Liver (tissue), 9 donors: ENCODE data around the gene IL10RB. TPM values are rescaled to one million over a fixed set of nuclear protein-coding genes. Genes with fewer than 3 reads are reported as not detected.
A peak's percentile ranks its signal among the peaks of the same experiment; 100 is the strongest.

Experiments
- DNase-seq: peaks from one replicate; pipeline ENCODE4 v3.0.0-alpha.2; 2017; ENCODE audit warnings: low spot score
- H3K27ac ChIP-seq, 2 donors: one replicate each; pipeline ENCODE4 v1.7.0; 2013; ENCODE audit warnings: inconsistent platforms in 2 of 2, low read length in 2 of 2, control low read depth in 1 of 2, low read depth in 1 of 2, mild to moderate bottlenecking in 1 of 2
- H3K27me3 ChIP-seq, 4 donors: one replicate each; pipeline versions ENCODE4 v1.6.1 to v1.7.0; 2013; ENCODE audit warnings: low read length in 3 of 4, inconsistent platforms in 1 of 4, mild to moderate bottlenecking in 1 of 4, moderate library complexity in 1 of 4; ENCODE audit not compliant: control insufficient read depth in 4 of 4, insufficient read depth in 4 of 4
- H3K36me3 ChIP-seq, 4 donors: one replicate each; pipeline versions ENCODE4 v1.6.1 to v1.7.0; 2013; ENCODE audit warnings: low read length in 3 of 4, mild to moderate bottlenecking in 3 of 4, low read depth in 1 of 4, moderate library complexity in 1 of 4; ENCODE audit not compliant: control insufficient read depth in 4 of 4, insufficient read depth in 3 of 4
- H3K4me1 ChIP-seq, 4 donors: one replicate each; pipeline versions ENCODE4 v1.6.1 to v1.7.0; 2013; ENCODE audit warnings: low read length in 3 of 4, mild to moderate bottlenecking in 3 of 4, moderate library complexity in 1 of 4; ENCODE audit not compliant: control insufficient read depth in 4 of 4, insufficient read depth in 4 of 4
- H3K4me3 ChIP-seq, 3 donors: one replicate each; pipeline versions ENCODE4 v1.6.1 to v1.7.0; 2013; ENCODE audit warnings: low read length in 3 of 3, control low read depth in 1 of 3, low read depth in 1 of 3, mild to moderate bottlenecking in 1 of 3
- H3K9ac ChIP-seq, 2 donors: one replicate each; pipeline ENCODE4 v1.7.0; 2013; ENCODE audit warnings: low read length in 2 of 2, mild to moderate bottlenecking in 2 of 2, moderate library complexity in 2 of 2, control low read depth in 1 of 2, low read depth in 1 of 2
- H3K9me3 ChIP-seq, 4 donors: one replicate each; pipeline versions ENCODE4 v1.6.1 to v1.7.0; 2013; ENCODE audit warnings: low read length in 3 of 4; ENCODE audit not compliant: control insufficient read depth in 4 of 4
- CTCF ChIP-seq: fragments of 150-350 bp; IDR thresholded peaks from 2 replicates; pipeline ENCODE4 v1.5.1; 2017; ENCODE audit warnings: improper control_type of control experiment, low read depth, low read length; ENCODE audit not compliant: missing input control
- EGR1 ChIP-seq, 2 donors: IDR thresholded peaks; 2 replicates each; pipeline ENCODE4 v1.6.1; 2016 to 2018; ENCODE audit warnings: antibody characterized with exemption in 2 of 2, low read depth in 2 of 2
- FOXA2 ChIP-seq: IDR thresholded peaks from 2 replicates; pipeline ENCODE4 v1.6.1; 2016; ENCODE audit warnings: antibody characterized with exemption
- GABPA ChIP-seq, 2 donors: IDR thresholded peaks in 1 of 2; conservative IDR thresholded peaks in 1 of 2; 2 replicates each; pipeline ENCODE4 v1.6.1; 2016; ENCODE audit warnings: antibody characterized with exemption in 2 of 2, mild to moderate bottlenecking in 1 of 2, moderate library complexity in 1 of 2
- HNF4G ChIP-seq: IDR thresholded peaks from 2 replicates; pipeline ENCODE4 v1.6.1; 2016; ENCODE audit warnings: antibody characterized with exemption
- JUND ChIP-seq, 2 donors: IDR thresholded peaks; 2 replicates each; pipeline ENCODE4 v1.6.1; 2016; ENCODE audit warnings: antibody characterized with exemption in 2 of 2
- MAX ChIP-seq: IDR thresholded peaks from 2 replicates; pipeline ENCODE4 v1.6.1; 2016; ENCODE audit warnings: antibody characterized with exemption
- RXRA ChIP-seq, 2 donors: IDR thresholded peaks; 2 replicates each; pipeline ENCODE4 v1.6.1; 2017 to 2018; ENCODE audit warnings: antibody characterized with exemption in 2 of 2, mild to moderate bottlenecking in 1 of 2
- YY1 ChIP-seq: IDR thresholded peaks from 2 replicates; pipeline ENCODE4 v1.6.1; 2016; ENCODE audit warnings: antibody characterized with exemption, mild to moderate bottlenecking
- ZBTB33 ChIP-seq: IDR thresholded peaks from 2 replicates; pipeline ENCODE4 v1.6.1; 2016; ENCODE audit warnings: antibody characterized with exemption
- WGBS: extraction: QIAGEN DNeasy Blood & Tissue Kit; methylation state at CpG from one replicate; pipeline ENCODE4 v1.1.7; 2013; 5-methylcytosine and 5-hydroxymethylcytosine counted together
- polyA plus RNA-seq, 2 donors: library from polyadenylated mRNA; stranded (reverse) in 1 of 2; unstranded in 1 of 2; fragments of 200-250 nt in 1 of 2; fragments of >200 nt in 1 of 2; fragmentation: Nextera tagmentation in 1 of 2; extraction: Ambion mirVana in 1 of 2; gene quantifications; one replicate each; pipeline versions ENCODE4 v1.2.1 to v1.2.3, GENCODE V29; 2013 to 2015
- total RNA-seq, 2 donors: library from RNA; depleted of rRNA; stranded (reverse); fragments of >200 nt; gene quantifications; one replicate each; pipeline ENCODE4 v1.2.3, GENCODE V29; 2014
- TF ChIP-seq, protein P1 (sequence below): IDR thresholded peaks from 2 replicates; pipeline ENCODE4 v1.6.1; 2016; ENCODE audit warnings: antibody characterized with exemption, mild to moderate bottlenecking
- TF ChIP-seq, protein P2 (sequence below): IDR thresholded peaks from 2 replicates; pipeline ENCODE4 v1.6.1; 2016; ENCODE audit warnings: antibody characterized with exemption
- donor health status: healthy.
- donor health status: healthy.
- donor health status: healthy.
- donor health status: healthy.
- donor health status: healthy.

Gene IL10RB
- total and polyA plus RNA-seq, 4 donors, result 16.1 to 22.1 (median 18.8) TPM

- peak overlapping the region in 2 of 3 donors; percentile 35 to 99 for H3K4me3 ChIP-seq
- no peak for DNase-seq
- WGBS, result 50% methylated on average over 18 of the region's 18 CpGs
- H3K9me3 ChIP-seq, result no peaks in the 10 kb centered on the region
- no peaks in the 10 kb centered on the region for H3K36me3 ChIP-seq
- H3K9ac ChIP-seq, result peak overlapping the region in 1 of 2 donors; percentile 74
- TF ChIP-seq MAX, result no peak
- TF ChIP-seq, protein P1, sequence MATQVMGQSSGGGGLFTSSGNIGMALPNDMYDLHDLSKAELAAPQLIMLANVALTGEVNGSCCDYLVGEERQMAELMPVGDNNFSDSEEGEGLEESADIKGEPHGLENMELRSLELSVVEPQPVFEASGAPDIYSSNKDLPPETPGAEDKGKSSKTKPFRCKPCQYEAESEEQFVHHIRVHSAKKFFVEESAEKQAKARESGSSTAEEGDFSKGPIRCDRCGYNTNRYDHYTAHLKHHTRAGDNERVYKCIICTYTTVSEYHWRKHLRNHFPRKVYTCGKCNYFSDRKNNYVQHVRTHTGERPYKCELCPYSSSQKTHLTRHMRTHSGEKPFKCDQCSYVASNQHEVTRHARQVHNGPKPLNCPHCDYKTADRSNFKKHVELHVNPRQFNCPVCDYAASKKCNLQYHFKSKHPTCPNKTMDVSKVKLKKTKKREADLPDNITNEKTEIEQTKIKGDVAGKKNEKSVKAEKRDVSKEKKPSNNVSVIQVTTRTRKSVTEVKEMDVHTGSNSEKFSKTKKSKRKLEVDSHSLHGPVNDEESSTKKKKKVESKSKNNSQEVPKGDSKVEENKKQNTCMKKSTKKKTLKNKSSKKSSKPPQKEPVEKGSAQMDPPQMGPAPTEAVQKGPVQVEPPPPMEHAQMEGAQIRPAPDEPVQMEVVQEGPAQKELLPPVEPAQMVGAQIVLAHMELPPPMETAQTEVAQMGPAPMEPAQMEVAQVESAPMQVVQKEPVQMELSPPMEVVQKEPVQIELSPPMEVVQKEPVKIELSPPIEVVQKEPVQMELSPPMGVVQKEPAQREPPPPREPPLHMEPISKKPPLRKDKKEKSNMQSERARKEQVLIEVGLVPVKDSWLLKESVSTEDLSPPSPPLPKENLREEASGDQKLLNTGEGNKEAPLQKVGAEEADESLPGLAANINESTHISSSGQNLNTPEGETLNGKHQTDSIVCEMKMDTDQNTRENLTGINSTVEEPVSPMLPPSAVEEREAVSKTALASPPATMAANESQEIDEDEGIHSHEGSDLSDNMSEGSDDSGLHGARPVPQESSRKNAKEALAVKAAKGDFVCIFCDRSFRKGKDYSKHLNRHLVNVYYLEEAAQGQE, result no peak
- no peak for TF ChIP-seq YY1
- no peak for TF ChIP-seq EGR1 (IDR thresholded peaks at IDR 0.05; ENCODE audit: low read depth in 2 of 2)
- TF ChIP-seq ZBTB33, result no peak
- no peak for TF ChIP-seq CTCF
- no peak for TF ChIP-seq RXRA (IDR thresholded peaks at IDR 0.05)
- no peak for TF ChIP-seq FOXA2
- TF ChIP-seq, protein P2, sequence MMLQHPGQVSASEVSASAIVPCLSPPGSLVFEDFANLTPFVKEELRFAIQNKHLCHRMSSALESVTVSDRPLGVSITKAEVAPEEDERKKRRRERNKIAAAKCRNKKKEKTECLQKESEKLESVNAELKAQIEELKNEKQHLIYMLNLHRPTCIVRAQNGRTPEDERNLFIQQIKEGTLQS, result no peak
- TF ChIP-seq GABPA (IDR thresholded peaks at IDR 0.05 in 1 of 2, conservative IDR thresholded peaks at IDR 0.05 in 1 of 2), result no peak
- TF ChIP-seq HNF4G, result no peak
- no peak for TF ChIP-seq JUND (IDR thresholded peaks at IDR 0.05)
- H3K27me3 ChIP-seq, result no peaks in the 10 kb centered on the region
- peaks cover 2 to 45% (median 22%) of the 10 kb centered on the region in 4 donors for H3K4me1 ChIP-seq
- H3K27ac ChIP-seq, result peak overlapping the region; percentile 54 to 94
Observed at GRCh38 chr21:33229099-33229783, 36.9 kb upstream of the IL10RB start.
